OCI-LY7 (cell line): ENCODE results near the gene GRIA1. TPM values are rescaled to one million over a fixed set of nuclear protein-coding genes. Genes with fewer than 3 reads are reported as not detected.

Experiments used
- BruUV-seq: library from RNA; stranded (reverse); fragments of 400-500 nt; replicated peaks from 2 replicates; lab custom pipeline; 2021; lab: Mats Ljungman, UMichigan
- CTCF ChIA-PET: fragments of 300-600 bp; sonication (Branson Sonifier 250); formaldehyde crosslinking; loops from one replicate; lab custom pipeline; 2022; ENCODE audit warnings: antibody characterized with exemption; ENCODE audit not compliant: unreplicated experiment; lab: Charles Lee
- POLR2A ChIA-PET: fragments of 300-600 bp; sonication (Branson Sonifier 250); formaldehyde crosslinking; loops from one replicate; lab custom pipeline; 2022; ENCODE audit warnings: antibody characterized with exemption; lab: Charles Lee
- DNase-seq: peaks from one replicate; pipeline ENCODE4 v3.0.0-alpha.2; 2015; ENCODE audit warnings: low spot score
- H2AFZ ChIP-seq: fragments of 200-600 bp; sonication (generic), shearing (Covaris generic); 2 replicates; pipeline ENCODE4 v1.6.1; 2014; ENCODE audit warnings: mild to moderate bottlenecking, antibody characterized with exemption, low read length, moderate library complexity
- H3K27ac ChIP-seq: fragments of 200-600 bp; sonication (generic); 2 replicates; pipeline ENCODE4 v1.5.1; 2014; ENCODE audit warnings: mixed run types, low read depth, mild to moderate bottlenecking, moderate library complexity, low read length, inconsistent platforms; ENCODE audit not compliant: poor library complexity, severe bottlenecking
- H3K36me3 ChIP-seq: fragments of 200-600 bp; sonication (generic); 2 replicates; pipeline ENCODE4 v1.6.1; 2014; ENCODE audit warnings: mild to moderate bottlenecking, antibody characterized with exemption, low read length, moderate library complexity, mixed read lengths; ENCODE audit not compliant: insufficient read depth
- H3K4me1 ChIP-seq: fragments of 200-600 bp; sonication (generic); 2 replicates; pipeline ENCODE4 v1.5.1; 2014; ENCODE audit warnings: mild to moderate bottlenecking, low read length; ENCODE audit not compliant: insufficient read depth, poor library complexity, severe bottlenecking
- H3K4me2 ChIP-seq: fragments of 200-600 bp; sonication (generic); 2 replicates; pipeline ENCODE4 v1.6.1; 2014; ENCODE audit warnings: mild to moderate bottlenecking, low read length
- H3K4me3 ChIP-seq: fragments of 200-600 bp; sonication (generic); 2 replicates; pipeline ENCODE4 v1.5.1; 2014; ENCODE audit warnings: mild to moderate bottlenecking, low read depth, low read length; ENCODE audit not compliant: poor library complexity, severe bottlenecking
- H3K79me2 ChIP-seq: fragments of 200-600 bp; sonication (generic); 2 replicates; pipeline ENCODE4 v1.6.1; 2016; ENCODE audit warnings: low read depth, mild to moderate bottlenecking, low read length, moderate library complexity, mixed read lengths; ENCODE audit not compliant: insufficient read depth
- H3K9me2 ChIP-seq: fragments of 200-600 bp; sonication (generic); 2 replicates; pipeline ENCODE4 v1.6.1; 2016; ENCODE audit warnings: mild to moderate bottlenecking, low read length, mixed read lengths; ENCODE audit not compliant: insufficient read depth
- H3K9me3 ChIP-seq: fragments of 200-600 bp; sonication (generic); 2 replicates; pipeline ENCODE4 v1.6.1; 2014; ENCODE audit warnings: mild to moderate bottlenecking, mixed run types, low read length, mixed read lengths
- H4K20me1 ChIP-seq: fragments of 200-600 bp; sonication (generic); 2 replicates; pipeline ENCODE4 v1.6.1; 2014; ENCODE audit warnings: mild to moderate bottlenecking, antibody characterized with exemption, low read length, moderate library complexity, mixed read lengths; ENCODE audit not compliant: insufficient read depth
- EZH2phosphoT487 ChIP-seq: fragments of 200-600 bp; sonication (generic); IDR thresholded peaks from 2 replicates; pipeline ENCODE4 v1.6.1; 2018; ENCODE audit warnings: low read depth, borderline replicate concordance, mild to moderate bottlenecking, mixed run types, antibody characterized with exemption, low read length, moderate library complexity, mixed read lengths
- intact Hi-C: fragments of 100-400 bp; cut with micrococcal nuclease; formaldehyde crosslinking; loops from one replicate; pipeline ENCODE4 v1.10.0; 2022; ENCODE audit not compliant: unreplicated experiment
- total RNA-seq, 2 experiments: library from RNA; depleted of rRNA in 1 of 2; stranded (reverse); fragments of >200 nt in 1 of 2; shearing (Covaris generic) in 1 of 2; gene quantifications; 2 replicates each; pipeline ENCODE4 v1.2.3, GENCODE V29; 2014 to 2022
- TF ChIP-seq, protein P1 (sequence below): fragments of 200-600 bp; sonication (generic); conservative IDR thresholded peaks from 2 replicates; pipeline ENCODE4 v1.5.1; 2014; ENCODE audit warnings: mild to moderate bottlenecking, antibody characterized with exemption, low read length, moderate library complexity, mixed read lengths

Gene GRIA1
- total RNA-seq, 2 experiments from 2014 or later = not detected

DNA sequence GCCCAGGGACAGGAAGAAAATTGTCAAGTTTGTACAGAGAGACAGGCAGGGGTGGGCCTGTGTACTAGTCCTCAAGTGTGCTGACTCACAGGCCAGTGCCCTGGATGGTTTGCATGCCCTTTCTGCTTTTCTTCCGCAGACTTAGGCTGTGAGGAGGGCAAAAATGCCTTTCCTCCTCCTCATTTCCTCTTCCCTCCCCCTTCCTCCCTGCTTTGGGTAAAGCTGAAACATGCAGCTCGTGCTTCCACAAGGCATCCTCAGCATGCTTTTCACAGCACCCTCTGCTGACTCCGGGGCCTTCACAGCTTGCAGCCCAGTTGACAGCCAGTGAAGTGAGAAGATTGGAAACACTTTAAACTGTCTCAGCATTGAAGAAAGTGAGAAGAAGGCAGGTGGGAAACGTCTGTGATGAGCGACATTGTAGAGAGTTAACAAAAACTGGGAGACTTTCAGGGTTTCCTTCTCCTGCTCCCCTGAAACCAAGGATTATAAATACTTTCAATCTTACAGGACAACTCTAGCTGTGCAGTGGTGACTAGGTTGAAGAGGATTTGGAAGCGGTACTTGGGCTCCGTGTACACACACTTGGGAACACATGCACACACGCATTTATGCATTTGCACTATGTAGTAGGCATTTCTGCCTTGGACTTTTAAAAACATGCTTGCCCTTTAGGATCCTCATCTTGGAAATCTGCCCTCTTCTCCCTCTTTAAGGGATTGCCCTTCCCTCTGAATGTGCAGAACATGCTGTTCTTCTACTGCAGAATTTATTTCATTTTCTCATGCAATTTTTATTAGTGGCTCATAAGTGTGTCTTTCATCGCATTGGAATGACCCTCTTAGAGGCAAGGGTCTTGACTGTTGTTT, 138.8 kb downstream of the GRIA1 start:
- H3K36me3 ChIP-seq = no peaks in the 10 kb centered on the region
- BruUV-seq = no TSS peak
- intact Hi-C loops = loop anchor here (2.0 kb wide), 2 partner anchors 28 to 132 kb away; no protein-coding TSS in a partner anchor
- peak overlapping the region; percentile 36 for H3K4me2 ChIP-seq
- no peaks in the 10 kb centered on the region for H3K79me2 ChIP-seq
- ChIA-PET POLR2A (interaction anchor here (0.8 to 1.9 kb wide), 6 partner anchors 10 to 35 kb away, joined by 3 to 6 read pairs (median 3); no protein-coding TSS in a partner anchor), CTCF (interaction anchor here (0.6 to 0.9 kb wide), 2 partner anchors 18 to 33 kb away, joined by 3 read pairs; no protein-coding TSS in a partner anchor)
- DNase-seq = peak; percentile 72
- peak overlapping the region; percentile 28 for H3K27ac ChIP-seq
- no peak for TF ChIP-seq EZH2phosphoT487
- TF ChIP-seq, protein P1, sequence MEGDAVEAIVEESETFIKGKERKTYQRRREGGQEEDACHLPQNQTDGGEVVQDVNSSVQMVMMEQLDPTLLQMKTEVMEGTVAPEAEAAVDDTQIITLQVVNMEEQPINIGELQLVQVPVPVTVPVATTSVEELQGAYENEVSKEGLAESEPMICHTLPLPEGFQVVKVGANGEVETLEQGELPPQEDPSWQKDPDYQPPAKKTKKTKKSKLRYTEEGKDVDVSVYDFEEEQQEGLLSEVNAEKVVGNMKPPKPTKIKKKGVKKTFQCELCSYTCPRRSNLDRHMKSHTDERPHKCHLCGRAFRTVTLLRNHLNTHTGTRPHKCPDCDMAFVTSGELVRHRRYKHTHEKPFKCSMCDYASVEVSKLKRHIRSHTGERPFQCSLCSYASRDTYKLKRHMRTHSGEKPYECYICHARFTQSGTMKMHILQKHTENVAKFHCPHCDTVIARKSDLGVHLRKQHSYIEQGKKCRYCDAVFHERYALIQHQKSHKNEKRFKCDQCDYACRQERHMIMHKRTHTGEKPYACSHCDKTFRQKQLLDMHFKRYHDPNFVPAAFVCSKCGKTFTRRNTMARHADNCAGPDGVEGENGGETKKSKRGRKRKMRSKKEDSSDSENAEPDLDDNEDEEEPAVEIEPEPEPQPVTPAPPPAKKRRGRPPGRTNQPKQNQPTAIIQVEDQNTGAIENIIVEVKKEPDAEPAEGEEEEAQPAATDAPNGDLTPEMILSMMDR = peak; percentile 69
- H3K9me3 ChIP-seq = no peaks in the 10 kb centered on the region
- H3K4me3 ChIP-seq = no peak overlapping the region
- H3K9me2 ChIP-seq = no peaks in the 10 kb centered on the region
- peak overlapping the region; percentile 95; the same call in 1 of the 2 replicates for H2AFZ ChIP-seq
- H3K4me1 ChIP-seq = peaks cover 69% of the 10 kb centered on the region
- H4K20me1 ChIP-seq = no peaks in the 10 kb centered on the region

DNA sequence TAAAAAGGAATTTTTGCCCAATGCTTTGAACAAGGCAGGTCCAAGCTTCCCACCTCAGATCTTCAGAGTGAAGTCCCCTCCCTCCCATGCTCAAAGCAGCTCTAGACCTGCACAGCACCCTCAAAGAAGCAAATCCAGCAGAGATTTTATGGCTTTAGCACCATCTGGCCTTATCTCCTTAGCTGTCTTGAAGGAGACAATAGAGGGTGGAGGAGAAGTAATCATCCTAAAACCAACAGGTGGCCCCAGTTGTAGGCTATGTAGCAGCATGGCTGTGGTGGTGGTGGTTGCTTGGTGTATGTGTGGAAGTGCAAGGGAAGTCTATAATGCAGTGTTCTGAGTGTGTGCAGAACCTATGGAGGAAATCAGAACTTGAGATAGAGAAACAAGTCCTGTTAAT, 140.1 kb downstream of the GRIA1 start:
- no TSS peak for BruUV-seq
- TF ChIP-seq, protein P1 = no peak
- no peak for TF ChIP-seq EZH2phosphoT487
- Histone ChIP-seq H3K4me2 (no peak overlapping the region), H3K36me3 (no peaks in the 10 kb centered on the region), H2AFZ (no peak overlapping the region), H3K4me1 (peaks cover 56% of the 10 kb centered on the region), H3K9me2 (no peaks in the 10 kb centered on the region), H3K27ac (no peak overlapping the region), H3K79me2 (no peaks in the 10 kb centered on the region), H3K9me3 (no peaks in the 10 kb centered on the region), H4K20me1 (no peaks in the 10 kb centered on the region), H3K4me3 (no peak overlapping the region)
- ChIA-PET POLR2A (interaction anchor here (1.0 to 1.3 kb wide), 7 partner anchors 8 to 130 kb away, joined by 3 to 5 read pairs (median 3); no protein-coding TSS in a partner anchor), CTCF (no interaction called here)
- peak; percentile 22 for DNase-seq
- intact Hi-C loops = no loop called here
